GM18508 (cell line): ENCODE results near the gene UNK.

ENCODE experiments used
- ATAC-seq: cut with Tn5 transposase; IDR thresholded peaks from one replicate; pipeline ENCODE4 v1.9.1; 2021; ENCODE audit warnings: moderate number of reproducible peaks; ENCODE audit not compliant: insufficient read depth, unreplicated experiment

The UNK gene

DNA sequence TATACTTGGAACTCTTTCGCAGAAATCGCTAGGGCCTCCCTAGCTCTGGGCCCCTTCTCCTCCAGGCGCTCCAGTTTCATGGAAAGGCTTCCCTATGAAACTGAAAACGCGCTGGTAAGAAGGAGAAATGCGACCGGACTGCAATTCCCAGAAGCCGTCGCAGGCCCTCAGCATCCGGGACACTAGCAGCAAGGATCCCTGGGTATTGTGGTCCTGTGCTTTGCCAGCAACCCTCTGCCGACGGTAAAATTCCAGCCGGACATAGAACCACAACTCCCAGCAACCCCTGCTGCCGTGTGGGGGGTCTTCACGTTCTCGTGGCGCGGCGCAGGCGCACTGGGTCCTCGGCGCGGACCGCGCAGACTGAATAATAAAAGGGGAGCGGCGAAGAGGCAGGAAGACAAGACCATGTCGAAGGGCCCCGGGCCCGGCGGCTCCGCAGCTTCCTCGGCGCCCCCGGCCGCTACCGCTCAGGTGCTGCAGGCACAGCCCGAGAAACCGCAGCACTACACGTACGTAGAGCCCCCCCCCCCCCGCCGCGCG, at the start of gene UNK:
Gene UNK (plus strand): TSS at position 334 of the 543 bp plus-strand sequence. CDS start 75 bp downstream, at position 409.
- ATAC-seq, result no peak

DNA sequence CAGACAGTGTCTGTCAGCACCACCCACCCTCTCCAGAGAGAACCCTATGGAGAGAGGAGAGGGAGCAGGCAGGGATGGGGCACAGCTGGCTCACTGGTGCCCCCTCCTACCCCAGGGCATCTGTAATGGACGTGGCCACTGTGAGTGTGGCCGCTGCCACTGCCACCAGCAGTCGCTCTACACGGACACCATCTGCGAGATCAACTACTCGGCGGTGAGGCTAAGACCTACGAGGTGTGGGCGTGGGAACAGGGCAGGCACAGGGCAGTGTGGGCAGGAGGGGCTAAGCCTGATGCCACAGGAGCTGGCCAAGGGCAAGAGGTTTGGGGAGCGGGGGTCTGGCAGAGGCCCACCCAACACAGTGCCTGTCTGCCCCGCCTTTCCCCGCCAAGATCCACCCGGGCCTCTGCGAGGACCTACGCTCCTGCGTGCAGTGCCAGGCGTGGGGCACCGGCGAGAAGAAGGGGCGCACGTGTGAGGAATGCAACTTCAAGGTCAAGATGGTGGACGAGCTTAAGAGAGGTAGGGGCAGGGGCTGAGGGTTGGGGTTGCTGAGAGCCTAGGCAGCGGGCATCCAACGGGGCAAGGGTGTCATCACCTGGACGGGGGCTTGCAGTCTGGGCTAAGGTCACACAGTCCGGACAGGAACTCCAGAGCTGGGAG, 48.3 kb upstream of the UNK start:
- ATAC-seq, result no peak

- no peak for ATAC-seq
These were observed 47.3 kb upstream of the UNK start for GRCh38 chr17:75737133-75737962.

DNA sequence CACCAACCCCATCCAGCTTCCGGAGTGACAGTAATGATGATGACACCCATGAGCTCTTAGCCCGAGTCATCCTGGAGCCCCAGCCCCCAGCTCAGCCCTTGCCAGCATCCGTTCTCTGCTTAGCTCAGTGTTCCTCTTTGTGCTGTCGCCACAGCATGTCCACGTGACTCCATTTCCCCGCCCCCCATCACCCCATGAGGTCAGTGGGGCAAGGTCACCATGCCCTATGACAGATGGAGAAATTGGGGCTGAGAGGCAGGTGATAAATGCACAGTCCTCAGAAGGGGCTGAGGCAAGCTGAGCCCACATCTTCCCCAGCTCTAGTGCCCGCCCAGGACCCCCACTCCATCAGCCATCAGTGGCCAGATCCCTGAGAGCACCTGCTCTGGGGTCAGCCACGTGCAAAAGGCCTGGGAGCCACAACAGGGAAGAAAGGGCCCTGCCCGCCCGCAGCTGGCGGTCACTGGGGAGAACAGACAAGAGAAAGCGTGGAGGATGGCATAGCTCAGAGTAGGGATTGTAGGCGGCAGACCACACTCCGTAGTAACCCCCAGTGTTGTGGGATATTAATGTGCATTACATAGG, 46.3 kb upstream of the UNK start:
- ATAC-seq, result no peak

DNA sequence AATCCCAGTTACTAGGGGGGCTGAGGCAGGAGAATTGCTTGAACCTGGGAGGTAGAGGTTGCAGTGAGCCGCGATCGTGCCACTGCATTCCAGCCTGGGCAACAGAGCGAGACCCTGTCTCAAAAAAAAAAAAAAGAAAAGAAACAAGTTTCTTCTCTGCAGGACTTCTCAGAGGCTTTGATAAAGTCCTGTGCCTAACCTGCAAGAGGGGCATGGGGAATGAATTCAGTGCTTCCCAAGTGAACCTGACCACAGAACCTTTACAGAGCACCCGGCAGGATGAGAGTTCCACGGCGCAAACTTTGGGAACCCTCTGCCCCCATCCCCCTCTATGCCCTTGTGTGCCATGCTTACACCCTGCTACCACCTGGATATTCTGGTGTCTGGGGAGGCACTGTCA, 45.4 kb upstream of the UNK start:
- ATAC-seq, result no peak

DNA sequence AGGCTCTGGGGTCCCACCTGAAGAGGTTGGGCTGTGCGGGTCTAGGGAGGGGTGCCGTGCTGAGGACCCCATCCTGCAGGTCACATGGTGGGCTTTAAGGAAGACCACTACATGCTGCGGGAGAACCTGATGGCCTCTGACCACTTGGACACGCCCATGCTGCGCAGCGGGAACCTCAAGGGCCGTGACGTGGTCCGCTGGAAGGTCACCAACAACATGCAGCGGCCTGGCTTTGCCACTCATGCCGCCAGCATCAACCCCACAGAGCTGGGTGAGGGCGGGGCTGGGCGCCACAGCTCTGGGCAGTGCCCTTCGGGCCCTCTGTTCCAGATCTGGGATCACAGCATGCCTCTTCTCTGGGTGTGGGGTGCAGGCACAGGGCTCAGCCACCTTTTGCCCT, 44.8 kb upstream of the UNK start:
- no peak for ATAC-seq

DNA sequence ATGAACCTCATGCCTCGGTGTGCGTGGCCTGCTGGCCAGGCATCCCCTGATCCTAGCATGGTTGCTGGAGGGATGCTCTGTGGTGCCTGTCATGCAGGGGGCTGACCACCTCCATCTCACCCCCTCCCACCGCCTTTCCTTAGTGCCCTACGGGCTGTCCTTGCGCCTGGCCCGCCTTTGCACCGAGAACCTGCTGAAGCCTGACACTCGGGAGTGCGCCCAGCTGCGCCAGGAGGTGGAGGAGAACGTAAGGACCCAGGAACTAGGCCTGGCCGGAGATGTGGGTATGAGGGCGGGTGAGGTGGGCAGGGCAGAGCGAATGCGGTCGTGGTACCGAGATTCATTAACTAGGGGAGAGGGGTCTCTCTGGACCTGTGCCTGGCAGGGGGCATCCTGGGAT, 44.4 kb upstream of the UNK start:
- no peak for ATAC-seq

DNA sequence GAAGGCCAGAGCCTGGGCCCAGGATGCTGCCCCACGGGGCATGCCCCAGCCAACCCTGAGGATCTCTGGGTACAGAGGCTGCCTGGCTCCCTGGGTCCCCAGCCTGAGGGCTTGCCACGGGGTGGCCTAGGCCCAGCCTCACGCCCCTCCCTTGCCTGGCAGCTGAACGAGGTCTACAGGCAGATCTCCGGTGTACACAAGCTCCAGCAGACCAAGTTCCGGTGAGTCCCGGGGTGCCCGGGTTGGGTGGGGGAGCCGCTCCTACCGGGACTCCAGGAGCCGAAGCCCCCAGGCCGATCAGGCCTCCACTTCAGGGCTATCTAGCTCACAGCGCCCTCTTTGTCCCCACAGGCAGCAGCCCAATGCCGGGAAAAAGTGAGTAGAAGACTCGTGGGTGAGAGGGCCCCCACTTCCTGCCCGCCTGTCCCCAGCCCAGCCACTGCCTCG, 44.0 kb upstream of the UNK start:
- ATAC-seq, result no peak

- ATAC-seq, result no peak
These were observed 42.3 kb upstream of the UNK start for GRCh38 chr17:75742337-75742736.

GRCh38 chr17:75743625-75744206, 40.9 kb upstream of the UNK start:
- no peak for ATAC-seq

- no peak for ATAC-seq
These were observed 35.9 kb upstream of the UNK start for GRCh38 chr17:75748706-75749105.

GRCh38 chr17:75749545-75750389, 34.8 kb upstream of the UNK start:
- no peak for ATAC-seq

- no peak for ATAC-seq
These were observed 33.8 kb upstream of the UNK start for GRCh38 chr17:75750661-75751423.

DNA sequence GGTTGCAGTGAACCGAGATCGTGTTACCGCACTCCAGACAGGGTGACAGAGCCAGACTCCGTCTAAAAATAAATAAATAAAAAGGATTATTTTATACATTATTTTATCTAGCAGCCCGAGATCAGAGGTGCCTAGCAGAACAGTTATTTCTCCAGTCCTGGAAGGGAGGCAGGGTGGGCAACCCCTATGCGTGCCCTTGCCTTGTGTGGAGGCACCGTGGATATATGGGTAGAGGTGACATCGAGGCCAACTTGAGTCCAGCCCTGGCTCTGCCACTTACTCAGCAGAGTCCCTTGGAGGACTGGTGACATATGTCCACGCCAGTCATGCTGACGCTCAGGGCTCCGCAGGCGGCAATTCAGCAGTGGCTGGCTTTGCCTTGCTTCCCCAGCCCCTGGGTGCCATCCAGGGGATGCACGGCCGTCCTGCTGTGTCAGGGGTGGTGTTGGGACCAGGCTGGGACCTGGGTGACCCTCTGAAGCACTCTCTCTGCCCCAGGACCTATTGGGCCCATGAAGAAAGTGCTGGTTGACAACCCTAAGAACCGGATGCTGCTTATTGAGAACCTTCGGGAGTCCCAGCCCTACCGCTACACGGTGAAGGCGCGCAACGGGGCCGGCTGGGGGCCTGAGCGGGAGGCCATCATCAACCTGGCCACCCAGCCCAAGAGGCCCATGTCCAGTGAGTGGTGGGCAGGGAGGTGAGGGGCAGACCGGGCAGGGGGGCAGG, 32.8 kb upstream of the UNK start:
- ATAC-seq, result no peak

GRCh38 chr17:75752405-75752709, 32.2 kb upstream of the UNK start:
- no peak for ATAC-seq

- no peak for ATAC-seq
These were observed 31.6 kb upstream of the UNK start for GRCh38 chr17:75752802-75753513.

GRCh38 chr17:75753514-75754377, 30.9 kb upstream of the UNK start:
- ATAC-seq, result no peak
